HFFc6 (cell line): ENCODE results near the gene CFAP74. TPM values are rescaled to one million over a fixed set of nuclear protein-coding genes. Genes with fewer than 3 reads are reported as not detected.
A peak's percentile ranks its signal among the peaks of the same experiment; 100 is the strongest.

Experiments
- DNase-seq: peaks from one replicate; pipeline ENCODE4 v3.0.0-alpha.2; 2018
- H3K27ac Mint-ChIP-seq: 2 replicates; pipeline ENCODE4 v1.8.0; 2020; ENCODE audit warnings: mild to moderate bottlenecking, mixed read lengths
- H3K27me3 Mint-ChIP-seq: 2 replicates; pipeline ENCODE4 v1.8.0; 2021; ENCODE audit warnings: mild to moderate bottlenecking, moderate library complexity, mixed read lengths; ENCODE audit not compliant: insufficient read depth
- H3K36me3 Mint-ChIP-seq: 2 replicates; pipeline ENCODE4 v1.8.0; 2021; ENCODE audit warnings: low read depth, mixed read lengths
- H3K4me1 Mint-ChIP-seq: 2 replicates; pipeline ENCODE4 v1.8.0; 2020; ENCODE audit warnings: low read depth, mixed read lengths
- H3K4me3 Mint-ChIP-seq: 2 replicates; pipeline ENCODE4 v1.8.0; 2020; ENCODE audit warnings: mild to moderate bottlenecking, moderate library complexity, mixed read lengths
- H3K9me3 Mint-ChIP-seq: 2 replicates; pipeline ENCODE4 v1.8.0; 2020; ENCODE audit warnings: mild to moderate bottlenecking, mixed read lengths
- total RNA-seq, 6 experiments: library from RNA; stranded (reverse); fragmentation: NEBNext Ultra II Directional; extraction: Animal tissue kit (Norgen Biotek cat#: 25700); gene quantifications; 2 replicates in 1 of 6; 3 replicates in 5 of 6; pipeline ENCODE4 v1.2.3, GENCODE V29; 2021
- TF ChIP-seq, protein P1 (sequence below): fragments of 200-600 bp; sonication (generic); IDR thresholded peaks from 2 replicates; pipeline ENCODE4 v1.5.0; 2021; ENCODE audit warnings: antibody characterized with exemption, mild to moderate bottlenecking

Gene CFAP74
- total RNA-seq, 6 experiments from 2014 or later, result not detected

DNA sequence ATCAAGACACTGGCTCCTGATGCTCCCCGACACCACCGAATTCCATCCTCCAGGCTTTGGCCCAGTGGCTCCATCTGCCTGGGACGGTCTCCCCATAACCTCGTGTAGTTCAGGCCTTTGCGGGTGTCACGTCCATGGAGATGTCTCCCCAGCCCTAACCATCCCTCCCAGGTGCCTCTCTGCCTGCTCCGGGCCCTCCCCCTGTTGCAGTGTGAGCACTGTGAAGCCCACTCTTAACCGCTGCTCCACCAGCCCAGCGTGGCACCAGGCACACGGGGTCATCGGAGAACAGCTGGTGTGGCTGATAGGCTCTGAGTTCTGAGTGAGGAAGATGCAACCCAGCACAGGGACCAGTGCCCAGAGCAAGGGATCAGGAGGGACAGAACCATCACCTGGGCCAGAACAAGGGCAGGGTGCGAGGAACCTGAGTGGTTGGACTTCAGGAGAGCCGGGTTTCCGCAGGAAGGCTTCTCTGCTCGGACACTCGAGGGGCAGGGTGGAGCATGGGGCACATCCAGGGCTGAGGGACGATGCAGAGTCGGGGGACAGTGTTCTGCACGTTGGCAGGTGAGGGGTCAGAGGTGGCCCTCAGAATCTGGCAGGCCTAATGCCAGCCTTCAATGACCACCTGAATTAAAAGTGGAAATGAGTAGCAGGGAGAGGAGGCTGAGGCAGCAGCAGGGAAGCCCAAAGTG, 110.1 kb downstream of the CFAP74 start:
- H3K4me3 Mint-ChIP-seq, result no peak overlapping the region
- no peak for DNase-seq
- TF ChIP-seq, protein P1, sequence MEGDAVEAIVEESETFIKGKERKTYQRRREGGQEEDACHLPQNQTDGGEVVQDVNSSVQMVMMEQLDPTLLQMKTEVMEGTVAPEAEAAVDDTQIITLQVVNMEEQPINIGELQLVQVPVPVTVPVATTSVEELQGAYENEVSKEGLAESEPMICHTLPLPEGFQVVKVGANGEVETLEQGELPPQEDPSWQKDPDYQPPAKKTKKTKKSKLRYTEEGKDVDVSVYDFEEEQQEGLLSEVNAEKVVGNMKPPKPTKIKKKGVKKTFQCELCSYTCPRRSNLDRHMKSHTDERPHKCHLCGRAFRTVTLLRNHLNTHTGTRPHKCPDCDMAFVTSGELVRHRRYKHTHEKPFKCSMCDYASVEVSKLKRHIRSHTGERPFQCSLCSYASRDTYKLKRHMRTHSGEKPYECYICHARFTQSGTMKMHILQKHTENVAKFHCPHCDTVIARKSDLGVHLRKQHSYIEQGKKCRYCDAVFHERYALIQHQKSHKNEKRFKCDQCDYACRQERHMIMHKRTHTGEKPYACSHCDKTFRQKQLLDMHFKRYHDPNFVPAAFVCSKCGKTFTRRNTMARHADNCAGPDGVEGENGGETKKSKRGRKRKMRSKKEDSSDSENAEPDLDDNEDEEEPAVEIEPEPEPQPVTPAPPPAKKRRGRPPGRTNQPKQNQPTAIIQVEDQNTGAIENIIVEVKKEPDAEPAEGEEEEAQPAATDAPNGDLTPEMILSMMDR, result no peak
- H3K27me3 Mint-ChIP-seq, result peaks cover 10% of the 10 kb centered on the region
- no peak overlapping the region for H3K27ac Mint-ChIP-seq
- H3K4me1 Mint-ChIP-seq, result peaks cover 25% of the 10 kb centered on the region
- no peaks in the 10 kb centered on the region for H3K9me3 Mint-ChIP-seq
- H3K36me3 Mint-ChIP-seq, result peaks cover 9% of the 10 kb centered on the region

DNA sequence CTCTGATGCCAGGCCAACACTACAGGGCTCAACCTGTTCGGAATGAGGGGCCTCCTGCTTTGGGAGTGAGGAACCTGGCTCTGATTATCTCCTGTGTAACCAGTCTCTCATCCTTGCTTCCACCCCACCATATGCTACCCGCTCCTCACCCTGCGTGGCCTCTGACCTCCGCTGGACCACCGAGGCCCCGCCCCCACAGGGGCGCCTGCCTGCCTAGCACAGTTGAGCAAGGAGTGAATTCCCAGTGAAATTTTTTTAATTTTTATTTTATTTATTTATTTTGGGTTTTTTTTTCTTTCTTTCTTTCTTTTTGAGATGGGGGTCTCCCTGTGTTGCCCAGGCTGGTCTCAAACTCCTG, 110.8 kb downstream of the CFAP74 start:
- H3K36me3 Mint-ChIP-seq, result peaks cover 13% of the 10 kb centered on the region
- peaks cover 31% of the 10 kb centered on the region for H3K4me1 Mint-ChIP-seq
- no peaks in the 10 kb centered on the region for H3K9me3 Mint-ChIP-seq
- peaks cover 10% of the 10 kb centered on the region for H3K27me3 Mint-ChIP-seq
- H3K27ac Mint-ChIP-seq, result no peak overlapping the region
- peak overlapping the region; percentile 89 for H3K4me3 Mint-ChIP-seq
- DNase-seq, result no peak
- TF ChIP-seq, protein P1, result no peak

DNA sequence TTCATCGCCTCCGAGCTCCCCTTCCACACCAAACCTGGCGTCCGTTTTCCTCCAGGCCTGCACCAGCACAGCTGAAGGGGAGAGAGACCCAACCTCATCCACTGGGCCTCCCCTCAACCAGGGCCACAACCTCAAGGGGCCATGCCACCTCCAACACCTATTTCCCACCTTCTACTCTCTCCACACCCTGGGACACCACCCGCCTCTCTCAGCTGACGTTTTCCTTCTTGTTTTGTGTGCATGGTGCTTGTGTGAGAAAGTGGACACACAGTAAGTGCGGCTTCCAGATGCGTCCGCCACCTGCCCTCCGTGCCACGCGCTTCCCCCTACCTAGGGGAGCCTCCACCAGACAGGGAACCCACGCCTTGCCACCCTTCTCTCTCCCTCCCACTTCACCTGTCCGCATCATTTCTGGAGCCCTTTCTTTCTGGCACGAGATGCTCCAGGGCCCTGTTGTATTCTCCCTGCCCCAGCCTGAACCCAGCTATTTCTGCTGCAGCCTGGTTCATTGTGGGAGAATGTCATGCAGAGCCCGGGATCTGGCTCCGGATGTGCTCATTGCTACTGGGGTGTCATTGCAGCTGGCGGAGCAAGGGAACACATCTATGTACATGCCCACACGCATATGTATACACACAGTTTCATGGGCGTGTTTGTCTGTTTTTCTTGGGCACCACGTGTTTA, 111.4 kb downstream of the CFAP74 start:
- TF ChIP-seq, protein P1, result no peak
- Mint-ChIP-seq H3K4me1 (peaks cover 35% of the 10 kb centered on the region), H3K27ac (peak overlapping the region; percentile 67), H3K9me3 (no peaks in the 10 kb centered on the region), H3K27me3 (peaks cover 10% of the 10 kb centered on the region), H3K4me3 (peak overlapping the region; percentile 89), H3K36me3 (peaks cover 15% of the 10 kb centered on the region)
- DNase-seq, result no peak

DNA sequence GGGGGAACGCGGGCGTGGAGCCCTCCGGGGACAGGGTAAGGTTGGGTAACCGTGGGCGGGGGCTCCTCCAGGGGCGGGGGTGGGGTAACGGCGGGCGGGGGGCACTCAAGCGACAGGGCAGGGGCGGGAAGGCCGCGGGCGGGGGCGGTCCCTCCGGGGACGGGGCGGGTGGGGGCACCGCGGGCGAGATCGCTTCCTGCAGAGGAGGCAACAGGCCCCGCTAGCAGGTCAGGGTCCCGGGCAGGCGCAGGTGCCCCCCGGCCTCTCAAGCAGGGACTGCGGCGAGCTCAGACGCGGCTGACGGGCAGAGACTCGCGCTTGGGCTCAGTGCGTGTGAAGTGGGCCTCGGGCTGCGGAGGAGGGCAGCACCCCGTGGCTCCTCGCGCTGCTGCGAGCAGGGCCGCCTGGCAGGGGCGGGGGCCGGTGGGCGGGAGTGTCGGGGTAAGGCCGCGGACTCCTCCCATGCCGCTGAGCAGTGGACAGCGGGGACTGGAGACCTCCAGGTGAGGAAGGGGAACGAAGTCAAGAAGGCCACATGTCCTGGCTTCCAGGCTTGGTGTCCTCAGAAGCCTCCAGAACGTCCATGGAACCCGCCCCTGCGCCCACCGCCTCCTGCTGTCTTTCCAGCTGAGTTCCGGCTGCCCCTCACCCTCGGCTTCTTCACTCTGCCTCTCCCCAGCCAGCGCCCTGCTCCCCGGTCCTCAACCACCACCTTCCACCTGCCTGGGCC, 112.1 kb downstream of the CFAP74 start:
- H3K9me3 Mint-ChIP-seq, result no peaks in the 10 kb centered on the region
- H3K36me3 Mint-ChIP-seq, result peaks cover 19% of the 10 kb centered on the region
- peaks cover 10% of the 10 kb centered on the region for H3K27me3 Mint-ChIP-seq
- H3K4me3 Mint-ChIP-seq, result peak overlapping the region; percentile 89
- DNase-seq, result peak; percentile 18
- H3K27ac Mint-ChIP-seq, result peak overlapping the region; percentile 67
- peaks cover 42% of the 10 kb centered on the region for H3K4me1 Mint-ChIP-seq
- TF ChIP-seq, protein P1, result no peak

DNA sequence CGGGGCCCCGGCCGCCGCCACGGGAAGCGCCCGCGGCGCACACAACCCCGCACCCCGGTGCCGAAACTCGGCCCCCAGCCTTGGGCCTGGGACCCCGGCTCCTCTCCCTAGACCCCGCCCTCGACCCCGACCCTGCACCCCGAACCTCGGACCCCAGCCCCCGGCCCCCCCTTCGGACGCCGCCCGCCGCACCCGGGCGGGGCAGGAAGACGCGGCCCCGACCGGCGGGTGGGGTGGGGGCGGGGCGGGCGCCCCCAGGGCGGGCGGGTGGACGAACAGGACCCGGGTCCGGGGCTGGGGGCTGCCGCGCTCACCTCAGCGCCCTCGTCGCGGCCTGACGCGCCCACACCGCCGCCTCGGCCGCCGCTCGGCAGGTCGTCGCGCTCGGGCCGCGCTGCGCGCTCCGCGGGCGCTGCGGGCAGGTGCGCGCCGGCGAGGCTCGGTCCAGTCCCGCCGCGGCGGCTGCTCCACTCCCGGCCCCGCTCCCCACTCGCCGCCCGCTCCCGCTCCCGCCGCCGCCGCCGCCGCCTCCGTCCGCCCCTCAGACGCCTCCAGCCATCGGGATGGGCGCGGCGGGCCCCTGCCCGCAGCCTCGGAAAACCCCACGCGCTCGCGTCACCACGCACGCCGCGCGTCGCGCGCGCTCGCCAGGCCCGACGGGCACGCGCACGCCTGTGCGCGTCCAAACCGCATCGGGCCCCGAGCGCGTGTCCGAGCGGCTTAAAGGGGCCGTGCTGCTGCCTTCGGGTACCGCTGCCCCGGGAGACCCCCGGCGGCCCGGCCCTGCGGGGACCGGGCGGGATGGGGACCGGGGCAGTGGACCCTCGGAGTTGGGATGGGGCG, 112.9 kb downstream of the CFAP74 start, which contains the start of gene GNB1:
TSS of gene GNB1 (minus strand) at position 582 of the 843 bp plus-strand sequence. CDS start 65,634 bp downstream, outside the sequence.
- peaks cover 22% of the 10 kb centered on the region for H3K36me3 Mint-ChIP-seq
- H3K27ac Mint-ChIP-seq, result peak within 1 kb of the TSS; percentile 86
- H3K4me1 Mint-ChIP-seq, result peaks cover 48% of the 10 kb centered on the region
- TF ChIP-seq, protein P1, result no peak
- H3K27me3 Mint-ChIP-seq, result peaks cover 5% of the 10 kb centered on the region
- peak within 1 kb of the TSS; percentile 95 for H3K4me3 Mint-ChIP-seq
- no peaks in the 10 kb centered on the region for H3K9me3 Mint-ChIP-seq
- peak; percentile 74 for DNase-seq
